GM10266 (cell line): ENCODE data around the gene ROBO2.

Experiments
- DNase-seq: peaks from one replicate; pipeline ENCODE4 v3.0.0; 2012; ENCODE audit errors: extremely low spot score
- CTCF ChIP-seq: IDR thresholded peaks from 2 replicates; pipeline ENCODE4 v1.5.1; 2012; ENCODE audit warnings: mild to moderate bottlenecking, low read depth; ENCODE audit not compliant: control insufficient read depth, insufficient read depth; ENCODE audit errors: missing control alignments

The ROBO2 gene

DNA sequence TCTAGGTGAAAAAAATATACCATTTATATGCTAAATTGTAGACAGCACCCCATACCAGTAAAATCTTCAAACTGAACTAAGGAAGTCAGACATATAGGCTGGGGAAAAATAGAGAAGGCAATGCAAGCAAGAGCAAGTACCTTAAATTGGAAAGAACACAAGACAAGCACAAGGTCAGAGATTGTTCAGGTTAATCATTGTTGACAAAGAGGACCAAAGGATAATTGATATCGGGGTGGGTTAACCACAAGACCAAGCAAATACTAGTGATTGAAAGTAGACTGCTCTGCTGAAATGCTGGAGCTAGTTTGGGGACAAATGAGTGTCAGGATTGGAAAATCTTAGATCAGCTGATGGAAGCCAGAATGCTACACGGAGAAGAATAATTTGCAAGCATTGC is 499.8 kb downstream of the ROBO2 start:
- DNase-seq = no peak
- no peak for TF ChIP-seq CTCF

DNA sequence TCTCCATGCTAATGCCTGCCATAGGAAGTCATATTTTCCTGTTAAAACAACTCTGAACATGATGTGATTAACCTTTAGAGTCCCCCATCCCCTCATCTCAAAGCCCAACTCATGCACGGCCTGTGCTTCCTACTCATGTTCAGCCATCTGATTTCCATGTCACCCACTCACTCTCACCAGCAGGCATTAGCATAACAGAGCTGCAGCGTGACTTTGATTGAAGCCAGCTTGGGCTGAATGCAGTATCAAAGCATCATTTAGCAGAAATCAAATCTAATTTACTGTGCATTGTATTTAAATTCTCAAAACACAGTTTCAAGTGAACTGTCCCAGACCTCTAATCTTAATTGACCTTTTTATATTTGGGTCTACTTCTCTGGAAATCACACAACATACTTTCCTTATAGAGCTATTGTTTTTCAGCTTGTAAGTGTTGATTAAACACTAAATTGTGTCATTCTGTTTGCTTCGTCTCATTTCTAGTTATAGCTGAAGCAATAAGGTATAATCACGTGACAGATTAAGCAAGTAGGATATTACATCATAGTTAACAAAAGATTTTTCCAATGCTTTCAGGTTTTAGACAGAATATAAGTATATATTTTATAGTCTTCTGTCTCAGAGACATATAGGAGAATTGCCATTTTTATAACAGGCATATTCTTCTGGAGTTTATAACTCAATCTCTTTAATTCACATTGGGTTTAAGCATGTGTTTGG is 501.5 kb downstream of the ROBO2 start:
- no peak for DNase-seq
- no peak for TF ChIP-seq CTCF

DNA sequence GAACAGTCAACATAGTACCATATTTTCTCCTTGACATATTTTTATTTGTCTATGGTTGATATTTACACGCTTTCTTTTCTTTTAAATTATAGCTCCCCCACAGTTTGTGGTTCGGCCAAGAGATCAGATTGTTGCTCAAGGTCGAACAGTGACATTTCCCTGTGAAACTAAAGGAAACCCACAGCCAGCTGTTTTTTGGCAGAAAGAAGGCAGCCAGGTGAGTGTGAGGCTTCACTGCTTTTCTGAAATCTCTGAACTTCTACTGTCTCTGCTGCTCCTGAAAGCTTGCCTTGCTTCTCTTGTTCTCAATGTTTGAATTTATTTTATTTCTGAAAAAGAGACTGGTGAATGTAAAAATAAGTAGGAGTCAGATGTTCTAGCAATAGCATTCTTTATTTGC is 506.3 kb downstream of the ROBO2 start:
- no peak for TF ChIP-seq CTCF
- no peak for DNase-seq

DNA sequence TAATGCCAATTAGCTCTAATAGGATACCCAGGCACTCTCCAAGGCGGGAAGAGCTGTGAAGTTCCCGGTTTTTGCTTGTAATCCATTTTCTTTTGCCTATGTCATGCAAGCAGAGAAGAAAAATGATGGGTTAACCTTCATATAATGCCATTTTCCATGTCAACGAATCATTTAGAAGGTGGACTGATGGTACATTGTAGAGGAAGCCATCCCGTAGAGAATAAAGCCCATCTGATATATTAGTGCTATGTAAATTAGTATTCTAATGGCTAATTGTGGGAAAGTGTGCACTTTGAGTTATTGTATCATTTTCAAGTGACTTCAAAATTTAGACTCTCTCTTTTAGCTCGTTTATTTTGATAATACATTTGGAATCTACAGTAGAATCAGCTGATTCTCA is 509.1 kb downstream of the ROBO2 start:
- no peak for TF ChIP-seq CTCF
- no peak for DNase-seq

DNA sequence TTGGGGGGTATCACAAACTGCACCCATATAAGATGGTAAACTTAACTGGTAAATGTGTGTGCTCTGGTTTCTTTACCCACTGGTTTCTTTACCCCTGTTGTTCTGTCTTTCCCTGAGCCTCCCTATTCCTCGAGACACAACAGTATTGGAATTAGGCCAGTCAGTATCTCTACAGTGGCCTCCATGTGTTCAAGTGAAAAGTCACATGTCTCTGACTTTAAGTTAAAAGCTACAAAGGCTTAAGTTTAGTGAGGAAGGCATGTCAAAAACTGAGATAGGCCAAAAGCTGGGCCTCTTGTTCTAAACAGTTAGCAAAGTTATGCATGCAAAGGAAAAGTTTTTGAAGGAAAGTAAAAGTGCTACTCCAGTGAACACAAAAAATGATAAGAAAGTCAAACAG is 513.3 kb downstream of the ROBO2 start:
- no peak for DNase-seq
- TF ChIP-seq CTCF = no peak

DNA sequence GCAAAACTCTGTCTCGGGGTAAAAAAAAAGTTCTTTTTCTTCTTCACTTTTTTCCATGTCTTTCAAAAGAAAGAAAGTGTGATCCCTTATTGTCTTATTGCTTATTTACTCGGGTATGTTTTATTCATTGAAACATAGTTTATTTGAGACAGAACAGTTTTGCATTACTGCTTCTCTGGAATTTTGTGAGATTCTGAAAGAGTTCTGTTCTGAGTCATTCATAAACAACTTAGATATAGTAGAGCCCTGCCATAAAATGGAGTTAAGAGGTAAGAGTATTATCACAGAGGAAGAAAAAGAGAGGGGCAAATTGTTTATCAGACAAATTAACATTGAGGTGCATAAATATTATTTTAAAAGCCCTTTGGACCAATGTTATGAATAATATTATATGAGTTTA is 522.2 kb downstream of the ROBO2 start:
- no peak for DNase-seq
- TF ChIP-seq CTCF = no peak

- TF ChIP-seq CTCF = no peak
- DNase-seq = no peak
These were observed 523.1 kb downstream of the ROBO2 start for GRCh38 chr3:77563012-77563411.
